VCaP (cell line): ENCODE results near the gene EIF4G2.

Experiments
- H3K27ac ChIP-seq: fragments of 450-650 bp; 2 replicates; pipeline ENCODE4 v1.5.1; 2017
- CTCF ChIP-seq: fragments of 450-650 bp; conservative IDR thresholded peaks from 2 replicates; pipeline ENCODE4 v1.5.1; 2017; ENCODE audit warnings: mild to moderate bottlenecking, moderate library complexity

Gene EIF4G2

GRCh38 chr11:10797001-10797400 is 11.7 kb downstream of the EIF4G2 start:
- H3K27ac ChIP-seq = no peak overlapping the region

GRCh38 chr11:10796191-10796590 is 12.5 kb downstream of the EIF4G2 start:
- H3K27ac ChIP-seq = no peak overlapping the region
- no peak for TF ChIP-seq CTCF

More at GRCh38 chr11:10797001-10797400, 11.7 kb downstream of the EIF4G2 start:
- no peak for TF ChIP-seq CTCF

GRCh38 chr11:10793470-10794255 is 15.1 kb downstream of the EIF4G2 start:
- peak overlapping the region; percentile 60 for H3K27ac ChIP-seq
- no peak for TF ChIP-seq CTCF

GRCh38 chr11:10792385-10793068 is 16.2 kb downstream of the EIF4G2 start:
- peak; percentile 75 for TF ChIP-seq CTCF
- H3K27ac ChIP-seq = peak overlapping the region; percentile 60; the same call in 1 of the 2 replicates

- no peak for TF ChIP-seq CTCF
- no peak overlapping the region for H3K27ac ChIP-seq
Measured at GRCh38 chr11:10786451-10786850, 22.3 kb downstream of the EIF4G2 start.

GRCh38 chr11:10785146-10785474 is 23.6 kb downstream of the EIF4G2 start:
- no peak for TF ChIP-seq CTCF
- H3K27ac ChIP-seq = no peak overlapping the region

- TF ChIP-seq CTCF = no peak
- no peak overlapping the region for H3K27ac ChIP-seq
Measured at GRCh38 chr11:10784232-10785145, 24.2 kb downstream of the EIF4G2 start.
